Measurements from ENCODE around the gene TDO2.

The TDO2 gene

DNA sequence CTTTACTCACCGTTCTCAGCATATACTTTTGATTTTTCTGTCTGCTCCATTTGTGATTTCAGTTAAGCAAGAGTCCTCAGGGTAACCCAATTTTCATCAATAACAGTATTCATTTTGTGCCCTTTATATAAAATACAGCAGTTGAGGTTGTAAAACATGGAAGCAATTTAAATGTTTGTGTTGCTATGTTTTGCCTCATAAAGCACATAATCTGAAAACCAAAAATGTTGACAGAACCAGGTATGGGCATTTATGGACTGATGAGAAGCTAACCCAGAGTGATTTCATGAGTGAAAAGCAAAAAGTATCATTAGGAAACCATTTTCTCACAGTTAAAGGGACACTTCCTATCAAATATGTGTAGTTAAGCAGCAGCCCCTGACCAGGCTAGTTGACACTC, 37.3 kb upstream of the TDO2 start, which contains the start of gene ASIC5:
ASIC5 (minus strand) TSS at position 101 of the 400 bp plus-strand sequence; CDS start at position 50, 51 bp downstream.
- Histone ChIP-seq H4K20me1 (ENCODE audit: insufficient read depth, low read length) (no peaks in the 10 kb centered on the region), H3K4me2 (ENCODE audit: insufficient read depth, low read length) (no peak within 1 kb of the TSS), H3K27ac (ENCODE audit: low read length) (no peak within 1 kb of the TSS), H3K9me3 (ENCODE audit: insufficient read depth, low read length, severe bottlenecking) (no peaks in the 10 kb centered on the region), H3K36me3 (ENCODE audit: insufficient read depth, low read length) (no peaks in the 10 kb centered on the region), H3K9ac (ENCODE audit: low read depth, low read length) (no peak within 1 kb of the TSS), H3K4me1 (ENCODE audit: insufficient read depth, low read length) (no peaks in the 10 kb centered on the region), H3K79me2 (ENCODE audit: insufficient read depth, low read length) (no peaks in the 10 kb centered on the region), H3K27me3 (ENCODE audit: insufficient read depth, low read length, poor library complexity) (no peaks in the 10 kb centered on the region), H2AFZ (ENCODE audit: low read depth, low read length) (no peak within 1 kb of the TSS), H3K4me3 (ENCODE audit: low read depth in 1 of 2, low read length in 2 of 2) (no peak within 1 kb of the TSS)
- ATAC-seq (ENCODE audit: insufficient read depth, low read depth) = no peak
- DNase-seq = no peak
- no peak for TF ChIP-seq CTCF (IDR thresholded peaks at IDR 0.05; ENCODE audit: borderline replicate concordance, extremely low read depth, low read length, poor library complexity, severe bottlenecking)
- TF ChIP-seq EZH2 (IDR thresholded peaks at IDR 0.05; ENCODE audit: borderline replicate concordance, low read depth, low read length, severe bottlenecking) = no peak

DNA sequence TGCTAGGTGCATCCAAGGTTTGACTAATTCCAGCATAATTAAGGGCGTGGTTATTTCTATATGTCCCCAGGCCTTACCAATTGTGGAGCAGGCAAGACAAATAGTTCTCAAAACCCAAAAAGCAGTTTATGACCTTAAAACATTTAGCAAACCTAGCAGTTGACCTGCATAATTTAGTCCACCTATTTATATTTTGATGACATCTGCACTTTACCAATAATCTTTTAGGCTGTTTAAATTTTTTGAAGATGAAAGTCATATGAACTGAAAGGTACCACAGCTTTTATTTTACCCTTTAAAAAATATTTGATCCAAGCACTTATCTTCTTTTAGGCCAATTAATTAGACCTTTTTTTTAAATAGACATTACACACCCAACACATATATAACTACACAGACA, 27.6 kb upstream of the TDO2 start:
- DNase-seq = no peak
- no peaks in the 10 kb centered on the region for H3K9me3 ChIP-seq (ENCODE audit: insufficient read depth, low read length, severe bottlenecking)
- H3K27me3 ChIP-seq (ENCODE audit: insufficient read depth, low read length, poor library complexity) = peaks cover 4% of the 10 kb centered on the region
- no peaks in the 10 kb centered on the region for H4K20me1 ChIP-seq (ENCODE audit: insufficient read depth, low read length)
- no peaks in the 10 kb centered on the region for H3K36me3 ChIP-seq (ENCODE audit: insufficient read depth, low read length)
- H2AFZ ChIP-seq (ENCODE audit: low read depth, low read length) = no peak overlapping the region
- no peak overlapping the region for H3K27ac ChIP-seq (ENCODE audit: low read length)
- ATAC-seq (ENCODE audit: insufficient read depth, low read depth) = no peak
- H3K4me1 ChIP-seq (ENCODE audit: insufficient read depth, low read length) = no peaks in the 10 kb centered on the region
- no peaks in the 10 kb centered on the region for H3K79me2 ChIP-seq (ENCODE audit: insufficient read depth, low read length)
- no peak overlapping the region for H3K9ac ChIP-seq (ENCODE audit: low read depth, low read length)
- no peak overlapping the region for H3K4me2 ChIP-seq (ENCODE audit: insufficient read depth, low read length)
- TF ChIP-seq CTCF (IDR thresholded peaks at IDR 0.05; ENCODE audit: borderline replicate concordance, extremely low read depth, low read length, poor library complexity, severe bottlenecking) (no peak), EZH2 (IDR thresholded peaks at IDR 0.05; ENCODE audit: borderline replicate concordance, low read depth, low read length, severe bottlenecking) (no peak)
- H3K4me3 ChIP-seq (ENCODE audit: low read depth in 1 of 2, low read length in 2 of 2) = no peak overlapping the region

DNA sequence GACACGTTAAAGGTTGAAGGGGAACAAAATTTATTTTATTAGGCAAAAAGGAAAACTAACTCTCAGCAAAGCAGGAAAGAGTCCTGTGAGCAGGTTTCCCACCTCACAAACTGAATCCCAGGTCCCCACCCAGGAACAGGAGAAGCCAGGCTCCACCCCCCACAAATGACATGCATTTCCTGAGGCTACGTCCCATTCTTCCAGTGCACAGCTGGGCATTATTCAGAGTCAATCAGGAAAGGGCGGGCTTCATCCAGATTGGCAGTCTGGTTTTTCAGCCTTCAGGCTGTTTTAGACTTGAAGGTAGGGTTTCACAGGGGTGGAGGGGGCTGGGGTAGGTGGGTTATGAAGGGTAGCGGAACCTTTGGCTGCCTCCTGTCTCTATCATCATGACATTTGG, 25.5 kb upstream of the TDO2 start:
- H2AFZ ChIP-seq (ENCODE audit: low read depth, low read length) = no peak overlapping the region
- H4K20me1 ChIP-seq (ENCODE audit: insufficient read depth, low read length) = no peaks in the 10 kb centered on the region
- H3K36me3 ChIP-seq (ENCODE audit: insufficient read depth, low read length) = no peaks in the 10 kb centered on the region
- peaks cover 4% of the 10 kb centered on the region for H3K27me3 ChIP-seq (ENCODE audit: insufficient read depth, low read length, poor library complexity)
- H3K4me2 ChIP-seq (ENCODE audit: insufficient read depth, low read length) = no peak overlapping the region
- H3K4me1 ChIP-seq (ENCODE audit: insufficient read depth, low read length) = no peaks in the 10 kb centered on the region
- H3K4me3 ChIP-seq (ENCODE audit: low read depth in 1 of 2, low read length in 2 of 2) = no peak overlapping the region
- no peaks in the 10 kb centered on the region for H3K9me3 ChIP-seq (ENCODE audit: insufficient read depth, low read length, severe bottlenecking)
- no peak overlapping the region for H3K9ac ChIP-seq (ENCODE audit: low read depth, low read length)
- no peak for ATAC-seq (ENCODE audit: insufficient read depth, low read depth)
- no peak overlapping the region for H3K27ac ChIP-seq (ENCODE audit: low read length)
- no peaks in the 10 kb centered on the region for H3K79me2 ChIP-seq (ENCODE audit: insufficient read depth, low read length)
- TF ChIP-seq EZH2 (IDR thresholded peaks at IDR 0.05; ENCODE audit: borderline replicate concordance, low read depth, low read length, severe bottlenecking) = no peak
- no peak for TF ChIP-seq CTCF (IDR thresholded peaks at IDR 0.05; ENCODE audit: borderline replicate concordance, extremely low read depth, low read length, poor library complexity, severe bottlenecking)
- DNase-seq = no peak

- H4K20me1 ChIP-seq (ENCODE audit: insufficient read depth, low read length) = no peaks in the 10 kb centered on the region
- H3K36me3 ChIP-seq (ENCODE audit: insufficient read depth, low read length) = no peaks in the 10 kb centered on the region
- H3K4me3 ChIP-seq (ENCODE audit: low read depth in 1 of 2, low read length in 2 of 2) = no peak overlapping the region
- H3K9me3 ChIP-seq (ENCODE audit: insufficient read depth, low read length, severe bottlenecking) = no peaks in the 10 kb centered on the region
- TF ChIP-seq CTCF (IDR thresholded peaks at IDR 0.05; ENCODE audit: borderline replicate concordance, extremely low read depth, low read length, poor library complexity, severe bottlenecking) = no peak
- no peak for TF ChIP-seq EZH2 (IDR thresholded peaks at IDR 0.05; ENCODE audit: borderline replicate concordance, low read depth, low read length, severe bottlenecking)
- H2AFZ ChIP-seq (ENCODE audit: low read depth, low read length) = no peak overlapping the region
- no peak overlapping the region for H3K4me2 ChIP-seq (ENCODE audit: insufficient read depth, low read length)
- H3K27me3 ChIP-seq (ENCODE audit: insufficient read depth, low read length, poor library complexity) = peaks cover under 1% of the 10 kb centered on the region
- no peaks in the 10 kb centered on the region for H3K4me1 ChIP-seq (ENCODE audit: insufficient read depth, low read length)
- DNase-seq = no peak
- no peak overlapping the region for H3K9ac ChIP-seq (ENCODE audit: low read depth, low read length)
- no peak for ATAC-seq (ENCODE audit: insufficient read depth, low read depth)
- H3K27ac ChIP-seq (ENCODE audit: low read length) = no peak overlapping the region
- H3K79me2 ChIP-seq (ENCODE audit: insufficient read depth, low read length) = no peaks in the 10 kb centered on the region
Observed at GRCh38 chr4:155878611-155879010, 24.9 kb upstream of the TDO2 start.
